ENCODE results near the gene GZF1.
A peak's percentile ranks its signal among the peaks of the same experiment; 100 is the strongest.

GZF1 gene

DNA sequence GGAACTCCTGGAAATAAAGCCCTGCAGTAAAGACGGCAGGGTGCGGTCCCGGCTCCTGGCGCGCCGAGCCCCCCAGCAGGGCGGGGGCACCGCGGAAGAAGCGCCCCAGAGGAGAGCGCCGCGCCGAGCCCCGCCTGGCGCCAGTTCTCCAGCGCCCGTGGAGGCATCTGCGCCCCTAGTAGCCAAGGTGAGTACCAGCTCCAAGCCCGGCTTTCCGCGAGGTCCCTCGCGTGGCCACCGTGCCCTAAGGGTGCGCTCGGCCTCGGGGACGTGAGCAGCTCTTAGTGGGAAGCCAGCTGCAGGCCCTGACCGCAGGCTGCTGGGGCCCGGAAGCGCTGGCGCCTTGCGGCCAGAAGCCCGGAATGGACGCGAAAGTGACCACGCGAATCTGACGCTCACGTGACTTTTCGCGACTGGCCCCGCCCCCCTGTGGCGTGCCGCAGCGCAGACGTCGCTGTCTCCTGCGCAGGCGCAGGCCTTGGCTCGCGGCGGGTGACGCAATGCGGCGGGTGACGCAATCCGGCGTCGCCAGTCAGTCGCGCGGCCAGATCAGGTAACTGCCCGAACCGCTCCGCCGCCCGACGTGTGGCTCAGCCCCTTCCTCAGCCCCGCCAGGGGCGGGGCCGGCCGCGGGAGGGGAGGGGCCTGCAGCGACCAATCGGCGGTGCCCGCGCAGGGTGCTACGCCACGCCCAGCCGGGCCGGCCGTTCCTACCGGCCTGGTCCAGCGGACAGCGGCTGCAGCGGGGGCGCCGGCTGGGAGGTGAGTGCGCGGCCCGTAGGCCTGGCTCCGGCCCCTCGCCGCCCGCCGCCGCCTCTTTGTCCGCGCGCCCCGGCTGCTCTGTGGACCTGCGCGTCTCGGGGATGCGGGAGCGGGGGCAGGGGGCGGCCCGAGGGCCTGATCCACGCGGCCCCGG lies at the start of gene GZF1:
Gene GZF1 (plus strand): TSS at position 707 of the 916 bp plus-strand sequence. CDS start 2,202 bp downstream, outside the sequence.
- DNase-seq (ENCODE audit: low read depth in 2 of 2) = peak; percentile 95 to 96

DNA sequence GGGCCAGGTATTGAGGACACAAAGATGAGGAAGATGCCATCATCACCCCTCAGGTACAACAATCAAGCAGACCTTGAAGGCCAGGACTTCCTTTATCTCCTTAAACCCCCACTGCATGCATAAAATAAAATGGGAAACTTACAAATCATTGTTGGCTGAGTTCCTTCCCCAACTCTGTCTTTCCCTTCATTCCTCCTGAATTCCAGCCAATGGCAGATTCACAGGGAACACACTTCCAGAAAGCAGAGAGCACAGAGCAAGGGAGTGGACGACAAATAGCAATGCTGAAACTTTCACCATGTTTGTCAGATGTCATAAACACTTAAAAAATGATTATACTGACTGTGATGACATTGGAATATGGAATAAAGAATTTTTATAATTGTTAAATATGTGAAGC lies 48.7 kb upstream of the GZF1 start:
- no peak for DNase-seq (ENCODE audit: low read depth in 2 of 2)

DNA sequence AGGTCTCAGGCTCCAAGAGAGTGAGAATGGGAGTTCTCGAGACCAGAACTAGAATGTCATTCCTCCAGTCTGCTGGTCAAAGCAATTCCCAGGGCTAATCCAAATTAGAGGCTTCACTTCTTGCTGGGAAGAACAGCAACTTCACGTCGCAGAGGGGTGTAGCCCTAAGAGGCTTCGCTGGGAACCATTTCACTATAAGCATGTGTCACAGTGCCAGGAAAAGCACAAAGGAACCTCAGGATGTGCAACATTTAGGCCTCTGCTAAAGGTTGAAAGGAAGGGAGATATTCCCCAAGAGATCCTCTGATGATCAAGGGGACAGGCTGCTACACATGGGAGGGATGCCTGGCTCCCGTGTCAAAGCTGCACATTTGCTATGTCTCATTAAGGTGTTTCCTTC lies 47.3 kb upstream of the GZF1 start:
- DNase-seq (ENCODE audit: low read depth in 2 of 2) = no peak

DNA sequence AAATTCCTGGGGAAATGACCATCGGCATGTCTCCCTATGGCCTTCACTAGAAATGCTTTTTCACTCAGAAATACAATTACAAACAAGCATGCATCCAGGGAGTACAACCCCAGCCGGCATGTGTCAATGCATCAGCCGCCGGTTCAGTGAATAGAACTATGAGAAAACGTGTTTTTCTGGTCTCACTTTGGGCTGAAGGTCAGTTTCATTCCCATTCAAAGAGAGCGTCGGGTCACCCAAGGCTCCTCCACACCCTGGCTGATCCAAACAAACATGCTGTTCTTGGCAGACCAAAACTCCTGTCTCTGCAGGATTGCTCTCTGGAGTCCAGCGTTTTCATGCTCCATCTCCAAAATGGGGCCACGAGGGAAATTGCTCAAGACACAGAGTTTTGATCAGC lies 46.9 kb upstream of the GZF1 start:
- no peak for DNase-seq (ENCODE audit: low read depth in 2 of 2)

DNA sequence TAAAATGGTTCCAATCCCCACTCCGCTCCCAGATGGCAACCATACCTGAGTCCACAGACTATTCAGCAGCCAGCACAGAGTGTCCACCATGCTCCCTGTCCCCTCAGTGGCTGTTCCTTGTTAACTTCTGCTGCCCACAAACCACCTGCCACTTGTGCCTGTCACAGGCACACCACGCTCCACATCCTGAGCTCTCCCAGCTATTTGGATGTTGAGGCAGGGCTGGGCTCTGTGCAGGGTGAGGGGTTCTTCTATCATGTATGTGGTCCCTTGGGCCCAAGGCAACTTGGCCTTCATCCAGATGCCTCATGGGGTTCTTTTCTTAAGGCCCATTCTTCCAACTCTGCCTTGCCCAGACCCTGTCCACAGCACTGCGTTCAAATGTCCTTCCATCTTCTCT lies 45.4 kb upstream of the GZF1 start:
- no peak for DNase-seq (ENCODE audit: low read depth in 2 of 2)

DNA sequence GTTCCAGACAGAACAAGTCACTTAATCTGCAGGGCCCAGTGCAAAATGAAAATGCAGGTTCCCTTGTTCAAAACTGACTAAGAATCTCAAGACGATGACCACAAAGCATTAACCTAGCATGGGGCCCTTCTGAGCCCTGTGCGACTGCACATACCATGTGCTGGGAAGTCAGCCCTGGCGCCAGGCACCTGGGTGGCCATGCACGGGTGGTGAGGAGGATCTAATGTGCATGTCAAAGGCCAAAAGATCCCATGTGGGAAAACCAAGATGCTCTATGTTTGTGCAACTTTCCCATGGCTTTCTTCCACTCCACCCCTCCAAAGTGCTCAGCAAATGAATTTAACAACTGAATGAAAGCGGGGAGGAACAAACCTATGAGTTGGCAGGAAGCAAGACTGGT lies 44.9 kb upstream of the GZF1 start:
- no peak for DNase-seq (ENCODE audit: low read depth in 2 of 2)

DNA sequence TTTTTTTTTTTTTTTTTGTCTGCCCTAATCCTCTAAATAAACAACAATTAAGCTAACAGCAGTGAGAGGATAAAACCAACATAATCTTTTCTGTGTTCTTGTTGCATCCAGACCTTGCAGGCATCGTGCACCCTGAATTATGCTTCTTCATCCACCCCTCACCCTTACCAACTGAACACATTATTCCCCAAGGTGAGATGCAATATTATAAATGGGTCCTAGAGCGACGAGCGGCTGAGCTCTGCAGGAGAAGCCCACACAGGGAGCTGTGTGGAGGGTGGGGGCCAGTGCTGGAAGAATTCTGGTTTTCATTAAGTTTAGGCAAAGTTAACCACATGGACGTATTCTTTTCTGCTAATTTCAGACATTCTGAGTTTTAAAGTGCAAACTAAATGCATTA lies 43.6 kb upstream of the GZF1 start:
- DNase-seq (ENCODE audit: low read depth in 2 of 2) = no peak

DNA sequence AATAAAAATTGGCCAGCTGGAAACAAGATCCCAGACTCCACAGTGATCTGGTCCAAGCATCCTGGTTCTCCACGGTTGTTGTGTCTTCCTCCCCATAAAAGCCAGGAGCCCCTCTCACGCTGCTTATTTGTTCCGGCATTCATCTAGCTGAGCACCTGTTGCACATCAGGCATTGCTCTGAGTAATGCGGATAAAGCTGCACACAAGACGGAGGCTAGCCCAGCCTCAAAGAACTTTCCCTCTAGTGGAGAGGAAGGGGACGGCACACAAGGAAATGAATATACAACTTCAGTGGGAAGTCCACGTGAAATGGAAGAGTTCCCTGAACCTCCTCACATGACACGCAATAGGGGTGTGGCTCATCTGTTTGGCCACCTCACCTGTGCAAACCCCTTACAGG lies 41.7 kb upstream of the GZF1 start:
- DNase-seq (ENCODE audit: low read depth in 2 of 2) = no peak

DNA sequence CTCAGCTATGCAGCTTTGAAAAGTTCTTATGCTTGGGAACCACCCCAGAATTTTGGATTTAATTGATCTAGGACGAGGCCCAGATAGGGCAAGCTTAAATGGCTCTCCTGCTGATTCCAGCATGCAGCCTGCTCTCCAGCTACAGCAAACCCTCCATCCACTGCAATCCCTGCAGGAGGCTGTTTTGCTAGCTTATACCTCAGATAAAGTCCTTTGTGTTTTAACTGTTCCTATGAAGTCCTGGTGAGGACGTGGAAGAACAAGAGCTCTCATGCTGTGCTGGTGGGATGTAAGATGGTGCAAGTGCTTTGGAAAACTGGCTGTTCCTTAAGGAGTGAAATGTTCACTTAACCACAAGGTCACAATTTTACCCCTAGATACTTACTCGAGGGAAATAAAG lies 36.9 kb upstream of the GZF1 start:
- no peak for DNase-seq (ENCODE audit: low read depth in 2 of 2)

DNA sequence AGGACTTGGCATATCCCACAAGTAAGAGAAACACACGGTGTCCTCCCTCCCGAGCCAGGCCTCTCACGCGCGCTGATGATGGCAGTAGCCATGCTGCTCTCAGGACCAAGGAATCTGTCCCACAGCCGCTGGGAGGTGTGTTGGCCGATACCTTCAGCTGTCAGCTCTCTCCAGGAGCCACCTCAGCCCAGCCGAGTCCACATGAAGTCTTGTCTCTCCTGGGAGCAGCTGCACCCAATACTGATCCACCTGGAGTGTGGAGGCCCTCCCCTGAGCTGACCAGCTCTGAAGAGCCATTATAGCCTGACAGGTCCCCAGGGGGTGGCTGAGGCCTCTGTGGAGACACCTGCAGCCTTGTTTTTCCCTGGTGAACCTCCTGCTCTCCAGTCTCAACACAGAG lies 35.2 kb upstream of the GZF1 start:
- no peak for DNase-seq (ENCODE audit: low read depth in 2 of 2)

DNA sequence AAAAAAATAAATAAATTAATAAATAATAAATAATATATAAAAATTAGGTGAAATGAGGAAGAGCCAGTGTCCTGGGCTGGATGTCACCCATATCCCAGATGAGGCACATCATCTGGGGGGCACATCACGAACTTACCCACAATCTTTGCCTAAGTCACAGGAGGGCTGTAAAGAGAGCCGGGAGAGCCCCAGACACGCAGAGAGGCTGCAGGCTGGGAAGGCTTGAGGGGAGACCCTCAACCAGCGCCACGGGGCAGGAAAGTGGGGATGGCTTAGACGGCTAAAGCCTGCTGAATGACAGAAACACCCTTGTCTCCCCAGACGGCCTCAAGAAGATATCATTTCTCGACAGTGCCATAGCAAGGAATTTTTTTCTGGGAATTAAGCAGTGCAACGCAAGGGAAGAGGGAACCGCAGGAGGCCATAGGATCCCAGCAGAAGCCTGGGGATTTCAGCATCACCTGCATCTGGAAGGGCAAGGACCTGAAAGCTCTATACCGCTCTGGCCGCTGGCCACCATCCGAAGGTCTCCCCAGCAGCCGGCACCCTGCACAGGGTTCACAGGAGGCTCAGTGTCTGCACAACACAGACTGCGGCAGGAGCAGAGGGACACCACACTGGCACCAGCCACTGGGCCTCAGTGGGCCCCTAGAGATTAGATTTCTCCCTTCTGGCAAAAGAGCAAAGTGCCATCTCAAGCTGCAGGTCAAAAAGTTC lies 34.2 kb upstream of the GZF1 start:
- DNase-seq (ENCODE audit: low read depth in 2 of 2) = no peak

DNA sequence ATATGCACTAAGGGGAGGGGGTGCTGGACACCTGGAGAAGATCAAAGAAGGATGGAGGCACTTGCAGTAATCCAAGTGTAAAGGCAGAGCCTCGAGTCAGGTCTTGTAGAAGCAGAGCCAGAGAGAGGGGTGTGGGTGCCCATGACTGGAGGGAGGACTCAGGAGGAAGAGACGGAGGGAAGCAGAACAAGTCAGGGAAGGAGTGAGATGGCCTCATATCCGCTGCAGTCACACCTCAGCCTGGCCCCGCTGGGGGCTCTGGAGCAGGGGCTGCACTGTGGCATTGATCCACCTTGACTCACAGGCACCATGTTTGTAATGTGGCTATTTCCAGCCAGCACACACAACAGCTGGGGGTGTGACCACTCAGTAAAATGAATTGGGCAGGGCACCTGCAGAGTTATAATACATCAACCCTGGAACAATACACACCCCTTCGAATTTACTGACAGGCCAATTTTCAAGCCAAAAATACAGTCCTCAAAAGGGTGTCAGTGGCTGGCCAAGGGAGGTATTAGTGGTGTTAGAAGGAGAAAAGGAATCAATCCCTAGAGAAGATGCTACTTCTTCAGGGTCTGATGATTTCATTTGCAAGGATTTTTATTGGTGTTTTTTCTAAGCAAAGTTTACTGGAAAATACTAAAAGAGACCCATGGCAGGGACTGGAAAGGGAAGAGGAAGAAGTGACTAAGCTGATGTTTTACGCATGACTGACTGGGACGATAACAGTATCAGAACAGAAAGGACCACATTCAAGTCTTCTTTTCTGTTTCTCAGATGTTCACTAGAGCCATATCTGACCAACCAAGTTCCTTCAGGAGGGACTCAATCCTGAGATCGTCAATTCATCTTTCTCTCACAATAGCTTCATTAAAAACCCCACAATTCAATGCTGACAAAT lies 30.3 kb upstream of the GZF1 start:
- no peak for DNase-seq (ENCODE audit: low read depth in 2 of 2)

DNA sequence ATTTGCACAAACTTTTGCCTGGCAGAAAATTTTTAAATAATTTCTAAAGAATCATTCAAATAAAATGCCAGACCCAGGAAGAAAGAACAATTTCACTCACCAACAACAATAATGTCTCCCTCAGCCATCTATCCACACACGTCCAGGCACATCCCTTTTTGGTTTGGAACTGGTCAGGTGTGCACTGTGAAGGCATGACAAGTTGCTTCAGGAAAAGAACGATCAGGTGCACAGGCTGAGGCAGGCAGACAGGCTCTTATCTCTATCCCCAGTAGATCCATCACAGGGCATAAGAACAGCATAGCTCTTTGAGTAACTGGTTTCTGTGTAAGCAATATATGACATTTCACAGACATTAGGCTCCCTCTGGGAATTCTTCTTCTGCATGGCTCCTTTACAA lies 29.5 kb upstream of the GZF1 start:
- DNase-seq (ENCODE audit: low read depth in 2 of 2) = no peak

DNA sequence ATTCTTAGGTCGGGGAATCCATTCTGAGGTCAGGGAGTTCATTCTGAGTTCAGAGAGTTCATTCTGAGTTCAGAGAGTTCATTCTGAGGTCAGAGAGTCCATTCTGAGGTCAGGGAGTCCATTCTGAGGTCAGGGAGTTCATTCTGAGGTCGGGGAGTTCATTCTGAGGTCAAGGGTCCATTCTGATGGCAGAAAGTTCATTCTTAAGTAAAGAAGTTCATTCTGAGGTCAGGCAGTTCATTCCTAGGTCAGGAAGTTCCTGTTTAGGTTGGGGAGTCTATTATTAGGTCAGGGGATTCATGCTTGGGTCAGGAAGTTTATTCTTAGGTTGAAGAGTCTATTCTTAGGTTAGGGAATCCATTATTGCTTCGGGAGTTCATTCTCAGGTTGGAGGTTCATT lies 27.9 kb upstream of the GZF1 start:
- no peak for DNase-seq (ENCODE audit: low read depth in 2 of 2)

DNA sequence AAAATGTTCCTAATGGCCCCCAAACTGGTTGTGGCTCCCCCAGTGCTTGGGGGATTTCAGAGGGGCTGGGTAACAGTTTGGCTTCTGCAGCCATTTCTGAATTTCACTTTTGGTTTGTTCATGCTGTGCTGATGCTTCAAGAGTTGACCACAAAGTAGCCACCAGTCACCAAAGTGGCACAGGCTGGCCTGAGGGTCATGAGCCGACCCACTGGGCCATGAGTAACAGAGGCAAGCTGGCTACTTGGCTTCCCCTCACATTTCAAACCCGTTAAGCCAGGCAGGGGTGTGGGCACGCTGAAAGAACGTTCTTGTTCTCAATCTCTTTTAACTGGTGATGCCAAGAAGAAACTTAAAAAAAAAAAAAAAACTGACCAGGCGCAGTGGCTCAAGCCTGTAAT lies 26.5 kb upstream of the GZF1 start:
- no peak for DNase-seq (ENCODE audit: low read depth in 2 of 2)

DNA sequence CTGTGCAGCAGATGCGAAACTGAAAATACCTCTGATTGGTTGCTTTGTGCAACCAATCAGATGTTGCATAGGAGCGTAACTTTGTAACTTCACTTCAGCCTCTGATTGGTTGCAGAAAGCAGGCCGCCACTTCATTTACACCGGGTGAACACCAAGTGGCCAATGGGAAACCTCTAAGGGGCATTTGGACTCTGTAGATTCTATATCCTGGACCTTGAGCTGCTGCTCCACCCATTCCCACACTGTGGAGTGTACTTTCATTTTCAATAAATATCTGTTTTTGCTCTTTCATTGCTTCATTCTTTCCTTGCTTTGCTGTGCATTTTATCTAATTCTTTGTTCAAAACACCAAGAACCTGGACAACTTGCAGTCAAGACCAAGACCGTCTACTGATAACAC lies 25.5 kb upstream of the GZF1 start:
- no peak for DNase-seq (ENCODE audit: low read depth in 2 of 2)

DNA sequence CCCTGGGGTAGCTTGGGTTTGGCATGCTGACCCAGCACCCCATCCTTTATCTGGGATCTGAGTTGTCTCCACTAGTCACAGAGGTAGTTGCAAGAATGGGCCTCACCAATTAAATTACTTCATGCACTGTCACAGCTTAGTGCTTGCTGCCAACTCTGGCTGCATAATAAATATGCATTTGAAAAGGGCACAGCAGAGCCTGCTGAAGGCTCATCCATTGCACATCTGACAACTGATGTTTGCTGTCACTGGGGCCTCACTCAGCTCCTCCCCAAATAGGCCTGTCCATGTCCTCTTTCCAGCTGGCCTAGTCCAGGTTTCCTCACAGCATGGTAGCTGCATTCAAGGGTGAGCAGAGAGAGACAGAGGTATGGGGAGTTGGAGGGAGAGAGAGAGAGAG lies 24.7 kb upstream of the GZF1 start:
- no peak for DNase-seq (ENCODE audit: low read depth in 2 of 2)

DNA sequence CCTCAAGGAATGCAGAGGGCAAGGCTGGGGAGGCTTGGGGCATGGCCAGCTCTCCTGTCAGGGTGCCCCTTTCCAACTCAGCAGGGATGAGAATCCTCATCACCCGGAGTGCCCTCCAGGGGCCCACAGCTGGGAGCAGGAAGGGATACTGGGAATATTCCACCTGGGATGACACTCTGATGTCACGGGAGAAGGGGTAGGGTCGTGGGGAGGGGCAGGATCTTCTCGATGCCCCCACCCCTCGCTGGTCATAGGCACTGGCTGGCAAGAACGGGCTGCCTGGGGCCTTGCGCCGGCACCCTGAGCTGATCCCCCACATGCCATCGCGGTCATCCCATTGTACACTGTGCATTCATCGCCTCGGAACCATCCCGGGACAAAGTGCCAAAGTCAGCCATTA lies 22.0 kb upstream of the GZF1 start:
- DNase-seq (ENCODE audit: low read depth in 2 of 2) = no peak

DNA sequence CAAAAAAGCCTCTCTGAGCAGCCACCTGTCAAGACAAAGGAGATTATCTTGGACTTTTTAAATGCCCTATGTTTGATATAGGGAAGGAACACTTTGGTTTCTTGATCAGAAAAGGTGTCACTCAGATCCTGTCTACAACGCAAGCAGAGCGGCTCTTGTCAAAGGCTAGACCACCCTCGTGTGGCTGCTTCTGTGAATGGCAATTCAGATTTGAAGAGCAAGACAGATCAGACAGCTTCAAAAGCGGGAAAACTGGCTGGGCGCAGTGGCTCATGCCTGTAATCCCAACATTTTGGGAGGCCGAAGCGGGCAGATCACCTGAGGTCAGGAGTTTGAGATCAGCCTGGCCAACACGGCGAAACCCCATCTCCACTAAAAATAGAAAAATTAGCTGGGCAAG lies 21.5 kb upstream of the GZF1 start:
- no peak for DNase-seq (ENCODE audit: low read depth in 2 of 2)

DNA sequence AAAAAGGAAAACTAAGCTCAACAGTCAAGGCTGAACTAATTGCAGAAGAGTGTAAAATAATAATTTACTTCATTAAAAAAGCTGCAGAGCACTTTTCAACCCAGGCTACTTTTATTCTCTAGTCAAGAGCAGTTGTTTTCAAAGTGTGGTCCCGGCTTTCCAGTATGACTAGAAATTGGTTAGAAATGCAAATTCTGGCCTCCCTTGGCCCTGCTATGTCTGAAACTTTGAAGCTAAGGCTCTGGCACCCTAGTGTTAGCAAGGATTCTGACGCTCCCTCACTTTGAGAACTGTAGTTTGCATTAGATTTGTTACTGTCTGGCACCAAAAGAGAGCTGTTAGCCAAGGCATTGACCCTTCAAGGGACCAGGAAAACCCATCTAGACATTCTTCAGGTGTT lies 20.9 kb upstream of the GZF1 start:
- DNase-seq (ENCODE audit: low read depth in 2 of 2) = no peak

DNA sequence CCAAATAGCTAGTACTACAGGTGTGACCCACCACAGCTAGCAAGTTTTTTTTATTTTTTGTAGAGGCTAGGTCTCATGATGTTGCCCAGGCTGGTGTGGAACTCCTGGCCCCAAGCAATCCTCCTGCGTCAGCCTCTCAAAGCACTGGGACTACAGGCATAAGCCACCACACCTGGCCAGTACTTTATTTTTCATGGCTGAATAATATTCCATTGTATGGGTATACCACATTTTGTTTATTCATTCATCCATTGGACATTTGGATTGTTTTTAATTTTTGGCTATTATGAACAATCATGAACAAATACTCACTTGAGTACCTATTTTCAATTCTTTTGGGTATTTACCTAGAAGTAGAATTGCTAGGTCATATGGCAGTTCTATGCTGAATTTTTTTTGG lies 18.4 kb upstream of the GZF1 start:
- no peak for DNase-seq (ENCODE audit: low read depth in 2 of 2)

DNA sequence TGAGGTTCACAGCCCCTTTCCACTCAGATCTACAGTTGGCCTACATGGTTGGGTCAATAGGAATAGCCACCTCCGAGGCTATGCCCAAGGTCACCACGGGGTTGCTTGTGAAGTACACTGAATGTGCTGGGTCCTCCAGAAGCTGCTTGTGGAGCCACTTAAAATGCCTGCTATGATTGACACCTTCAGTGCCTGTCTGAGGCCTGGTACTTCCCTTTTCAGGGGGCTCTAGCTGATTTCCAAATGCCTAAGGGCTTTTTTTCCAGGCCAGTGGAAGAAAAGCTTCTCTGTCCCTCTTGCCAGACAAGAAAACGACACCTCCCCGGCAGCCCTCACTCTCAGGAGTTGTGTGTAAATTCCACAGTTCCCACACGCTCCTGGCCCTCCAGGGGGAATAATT lies 17.6 kb upstream of the GZF1 start:
- no peak for DNase-seq (ENCODE audit: low read depth in 2 of 2)

Measured in stimulated activated CD4-positive, alpha-beta T cell treated with anti-CD3 and anti-CD28 coated beads, Interleukin-12 subunit alpha, Interleukin-12 subunit beta, amount 100 ng/mL, for 24 hours (primary cell).